Tibial nerve (tissue), 4 donors: ENCODE results near the gene KIF13A. TPM values are rescaled to one million over a fixed set of nuclear protein-coding genes. Genes with fewer than 3 reads are reported as not detected.
"Not testable (repeated sequence)": the region's sequence is repeated elsewhere in the genome, so short reads cannot be mapped to it uniquely, and the experiment has no call there.

ENCODE experiments used
- DNase-seq, 2 donors: peaks; one replicate each; pipeline ENCODE4 v3.0.0-alpha.2; 2019; ENCODE audit warnings: low spot score in 2 of 2
- H3K27ac ChIP-seq, 4 donors: fragments of 200-600 bp; sonication (generic) in 3 of 4; one replicate each; pipeline ENCODE4 v1.5.1; 2017 to 2019; ENCODE audit warnings: mild to moderate bottlenecking in 1 of 4
- H3K27me3 ChIP-seq, 2 donors: fragments of 200-600 bp; sonication (generic) in 1 of 2; one replicate each; pipeline versions ENCODE4 v1.5.1 to v1.6.0; 2017 to 2019
- H3K36me3 ChIP-seq, 3 donors: fragments of 200-600 bp; sonication (generic); one replicate each; pipeline ENCODE4 v1.5.1; 2018 to 2019
- H3K4me1 ChIP-seq, 4 donors: fragments of 200-600 bp; sonication (generic) in 3 of 4; one replicate each; pipeline ENCODE4 v1.5.1; 2017 to 2019
- H3K4me3 ChIP-seq, 4 donors: fragments of 200-600 bp; sonication (generic) in 3 of 4; one replicate each; pipeline ENCODE4 v1.5.1; 2017 to 2019; ENCODE audit warnings: mild to moderate bottlenecking in 1 of 4, moderate library complexity in 1 of 4
- H3K9me3 ChIP-seq, 4 donors: fragments of 200-600 bp; sonication (generic) in 3 of 4; one replicate each; pipeline ENCODE4 v1.5.1; 2017 to 2019
- CTCF ChIP-seq, 5 experiments: fragments of 200-600 bp in 3 of 5; fragments of 450-650 bp in 2 of 5; sonication (generic) in 3 of 5; IDR thresholded peaks; one replicate each; pipeline ENCODE4 v1.5.1; 2016 to 2019; ENCODE audit warnings: antibody characterized with exemption in 5 of 5, mild to moderate bottlenecking in 3 of 5, moderate library complexity in 2 of 5
- EP300 ChIP-seq, 2 donors: sonication (generic); formaldehyde crosslinking; IDR thresholded peaks; one replicate each; pipeline ENCODE4 v1.6.1; 2017; ENCODE audit warnings: antibody characterized with exemption in 2 of 2, mild to moderate bottlenecking in 1 of 2
- POLR2A ChIP-seq, 2 donors: fragments of 450-650 bp; IDR thresholded peaks; one replicate each; pipeline ENCODE4 v1.6.1; 2017; ENCODE audit warnings: antibody characterized with exemption in 2 of 2, mild to moderate bottlenecking in 2 of 2, moderate library complexity in 2 of 2
- WGBS, 2 donors: methylation state at CpG; one replicate each; pipeline ENCODE4 v1.1.5; 2018; 5-methylcytosine and 5-hydroxymethylcytosine counted together
- total RNA-seq, 4 donors: library from RNA; depleted of rRNA; stranded (reverse); fragments of >200 nt; gene quantifications; one replicate each; pipeline ENCODE4 v1.1.0, GENCODE V29; 2016

KIF13A gene
- total RNA-seq, 4 donors from 2014 or later, result 31.8 to 71.9 (median 48.0) TPM

- Histone ChIP-seq H3K36me3 (peaks cover 0 to 14% (median 0%) of the 10 kb centered on the region in 3 donors), H3K4me1 (peaks cover 0 to 51% (median 17%) of the 10 kb centered on the region in 4 donors), H3K9me3 (no peaks in the 10 kb centered on the region), H3K27ac (peak overlapping the region in 1 of 4 donors; percentile 94), H3K27me3 (no peaks in the 10 kb centered on the region), H3K4me3 (no peak overlapping the region)
- no peak for DNase-seq
- TF ChIP-seq EP300 (IDR thresholded peaks at IDR 0.05) (no peak), POLR2A (IDR thresholded peaks at IDR 0.05) (no peak), CTCF (IDR thresholded peaks at IDR 0.05) (no peak)
- WGBS, 2 donors, result 3% methylated on average over 1 of the region's 1 CpG
Measured at GRCh38 chr6:17984399-17984798, 3.0 kb downstream of the KIF13A start.

- no peak overlapping the region for H3K27ac ChIP-seq
- no peaks in the 10 kb centered on the region for H3K27me3 ChIP-seq
- no peak for TF ChIP-seq EP300 (IDR thresholded peaks at IDR 0.05)
- TF ChIP-seq CTCF (IDR thresholded peaks at IDR 0.05), result no peak
- no peak for TF ChIP-seq POLR2A (IDR thresholded peaks at IDR 0.05)
- peaks cover 0 to 45% (median 15%) of the 10 kb centered on the region in 4 donors for H3K4me1 ChIP-seq
- no peak overlapping the region for H3K4me3 ChIP-seq
- no peak for DNase-seq
- no peaks in the 10 kb centered on the region for H3K9me3 ChIP-seq
- peaks cover 0 to 19% (median 0%) of the 10 kb centered on the region in 3 donors for H3K36me3 ChIP-seq
- WGBS, 2 donors, result 81 to 93% methylated on average over 2 of the region's 2 CpGs
Measured at GRCh38 chr6:17983730-17984129, 3.7 kb downstream of the KIF13A start.

- Histone ChIP-seq H3K27ac (no peak overlapping the region), H3K4me1 (peaks cover 0 to 27% (median 9%) of the 10 kb centered on the region in 4 donors), H3K4me3 (no peak overlapping the region), H3K27me3 (no peaks in the 10 kb centered on the region), H3K36me3 (peaks cover 0 to 19% (median 0%) of the 10 kb centered on the region in 3 donors), H3K9me3 (no peaks in the 10 kb centered on the region)
- 84 to 87% methylated on average over 4 of the region's 4 CpGs for WGBS, 2 donors
- no peak for DNase-seq
- TF ChIP-seq CTCF (IDR thresholded peaks at IDR 0.05) (no peak), EP300 (IDR thresholded peaks at IDR 0.05) (no peak), POLR2A (IDR thresholded peaks at IDR 0.05) (no peak)
Measured at GRCh38 chr6:17980329-17980728, 7.1 kb downstream of the KIF13A start.

GRCh38 chr6:17979479-17979878 is 8.0 kb downstream of the KIF13A start:
- H3K27ac ChIP-seq, result no peak overlapping the region
- H3K36me3 ChIP-seq, result peaks cover 0 to 19% (median 0%) of the 10 kb centered on the region in 3 donors

GRCh38 chr6:17976258-17976657 is 11.2 kb downstream of the KIF13A start:
- not testable (repeated sequence) for H3K4me3 ChIP-seq, H3K36me3 ChIP-seq, H3K9me3 ChIP-seq, H3K27ac ChIP-seq, H3K27me3 ChIP-seq, DNase-seq
- H3K4me1 ChIP-seq, result peaks cover 0 to 48% (median 9%) of the 10 kb centered on the region in 4 donors
- WGBS, 2 donors, result 97 to 99% methylated on average over 14 to 27 of the region's 36 CpGs

More at GRCh38 chr6:17979479-17979878, 8.0 kb downstream of the KIF13A start:
- DNase-seq, result no peak
- H3K4me3 ChIP-seq, result no peak overlapping the region
- H3K4me1 ChIP-seq, result peaks cover 0 to 27% (median 3%) of the 10 kb centered on the region in 4 donors
- no peak for TF ChIP-seq EP300 (IDR thresholded peaks at IDR 0.05)
- no peak for TF ChIP-seq POLR2A (IDR thresholded peaks at IDR 0.05)
- no peak for TF ChIP-seq CTCF (IDR thresholded peaks at IDR 0.05)
- H3K9me3 ChIP-seq, result no peaks in the 10 kb centered on the region
- H3K27me3 ChIP-seq, result no peaks in the 10 kb centered on the region
